WI38 (cell line): ENCODE data around the gene WIZ.

Experiments used
- H3K4me3 ChIP-seq: 2 replicates; pipeline ENCODE4 v1.5.1; 2011; ENCODE audit warnings: low read depth, mild to moderate bottlenecking, control low read depth, low read length
- CTCF ChIP-seq: IDR thresholded peaks from 2 replicates; pipeline ENCODE4 v1.5.1; 2012; ENCODE audit warnings: low read depth, mild to moderate bottlenecking, control low read depth, low read length

WIZ gene

GRCh38 chr19:15468675-15469512 lies 19.1 kb upstream of the WIZ start:
- TF ChIP-seq CTCF: no peak
- H3K4me3 ChIP-seq: no peak overlapping the region

- H3K4me3 ChIP-seq: no peak overlapping the region
- no peak for TF ChIP-seq CTCF
Measured at GRCh38 chr19:15467734-15468214, 18.0 kb upstream of the WIZ start.

DNA sequence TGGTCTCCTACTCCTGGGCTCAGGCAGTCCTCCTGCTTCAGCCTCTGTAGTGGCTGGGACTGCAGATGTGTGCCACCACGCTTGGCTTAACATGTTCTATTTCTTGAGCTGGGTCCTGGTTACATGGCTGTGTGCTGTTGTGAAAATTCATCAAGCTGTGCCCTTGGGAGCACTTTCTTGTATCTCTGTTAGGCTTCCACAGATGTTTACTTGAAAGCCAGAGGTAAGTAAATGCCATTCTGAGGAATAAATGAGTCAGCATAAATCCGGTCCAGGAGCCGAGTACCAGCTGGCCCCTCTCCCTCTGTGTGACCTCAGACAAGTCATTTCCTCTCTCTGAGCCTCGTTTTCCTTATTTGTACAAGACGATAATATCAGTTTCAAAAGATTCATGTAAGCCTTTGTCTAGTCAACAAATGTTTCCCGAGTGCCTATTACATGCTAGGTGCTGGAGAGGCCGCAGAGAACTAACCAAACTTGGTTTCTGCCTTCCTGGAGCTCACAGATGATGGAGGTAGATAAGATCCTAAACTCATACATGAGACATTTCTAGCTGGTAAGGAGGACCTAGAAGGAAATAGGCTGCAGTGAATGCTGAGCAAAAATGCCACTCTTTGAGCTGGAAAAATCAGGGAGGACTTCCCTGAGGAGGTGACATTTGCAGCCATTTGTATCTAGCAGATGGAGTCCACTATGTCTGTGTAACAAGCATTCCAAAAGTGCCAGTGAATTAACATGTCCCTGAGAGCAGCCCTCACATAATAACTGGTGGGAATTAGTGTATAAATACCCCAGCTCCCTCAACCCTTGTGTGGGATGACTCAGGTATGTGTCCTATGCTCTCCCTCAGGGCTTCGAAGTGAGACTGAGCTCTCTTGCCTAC lies 17.3 kb upstream of the WIZ start:
- H3K4me3 ChIP-seq: no peak overlapping the region
- TF ChIP-seq CTCF: no peak

DNA sequence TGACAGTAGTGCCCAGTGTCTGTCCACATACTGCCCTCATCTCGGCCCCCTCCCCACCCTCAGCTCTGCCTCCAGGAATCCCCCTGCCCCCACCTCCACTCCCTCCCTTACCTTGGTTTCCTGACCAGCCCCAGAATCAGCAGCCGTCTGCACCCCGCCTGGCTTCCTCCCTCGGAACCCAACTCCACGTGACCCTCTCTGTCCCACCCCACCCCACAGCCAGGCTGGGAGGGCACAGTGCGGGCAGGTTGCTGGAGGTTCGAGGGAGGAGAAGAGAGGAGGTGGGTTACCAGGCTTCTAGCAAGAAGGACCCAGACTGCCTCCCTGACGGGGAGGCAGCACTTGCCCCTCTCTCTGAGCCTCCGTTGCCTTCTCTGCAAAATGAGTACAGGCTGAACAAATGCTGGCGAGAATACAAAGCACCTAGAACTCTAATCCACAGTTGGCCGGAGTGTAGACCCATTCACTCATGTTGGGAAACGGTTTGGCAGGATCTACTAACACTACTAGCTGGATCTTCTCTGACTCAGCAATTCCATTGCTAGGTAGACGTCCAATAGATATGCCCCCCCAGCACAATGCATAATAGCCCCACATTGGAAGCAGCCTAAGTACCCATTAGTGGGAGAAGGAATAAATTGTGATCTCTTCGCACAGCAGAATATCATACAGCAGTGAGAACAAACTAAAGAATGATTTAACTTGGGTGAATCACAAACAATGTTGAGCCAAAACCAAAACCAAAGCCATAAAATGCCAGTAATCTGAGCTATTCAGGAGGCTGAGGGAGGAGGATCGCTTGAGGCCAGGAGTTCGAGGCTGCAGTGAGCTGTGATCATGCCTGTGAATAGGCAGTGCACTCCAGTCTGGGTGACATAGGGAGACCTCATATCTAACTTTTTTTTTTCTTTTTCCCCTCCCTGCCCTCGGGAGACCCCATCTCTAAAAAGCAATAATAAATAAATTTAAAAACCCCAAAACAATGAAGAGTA lies 14.9 kb upstream of the WIZ start, which contains the start of gene RASAL3:
Gene RASAL3, minus strand, starts transcription at position 151 of the 992 bp plus-strand sequence. CDS start 186 bp downstream, outside the sequence.
- no peak within 1 kb of the TSS for H3K4me3 ChIP-seq
- TF ChIP-seq CTCF: no peak

GRCh38 chr19:15463861-15464371 lies 14.2 kb upstream of the WIZ start:
- no peak overlapping the region for H3K4me3 ChIP-seq
- TF ChIP-seq CTCF: no peak

- TF ChIP-seq CTCF: no peak
- no peak overlapping the region for H3K4me3 ChIP-seq
Measured at GRCh38 chr19:15461694-15462093, 11.9 kb upstream of the WIZ start.
